HG03520 (cell line): ENCODE measurements around the gene HOMER1.
A peak's percentile ranks its signal among the peaks of the same experiment; 100 is the strongest.

Source experiments
- ATAC-seq: cut with Tn5 transposase; IDR thresholded peaks from one replicate; pipeline ENCODE4 v1.9.1; 2021; ENCODE audit warnings: mild to moderate bottlenecking, moderate library complexity; ENCODE audit not compliant: unreplicated experiment

HOMER1 gene

DNA sequence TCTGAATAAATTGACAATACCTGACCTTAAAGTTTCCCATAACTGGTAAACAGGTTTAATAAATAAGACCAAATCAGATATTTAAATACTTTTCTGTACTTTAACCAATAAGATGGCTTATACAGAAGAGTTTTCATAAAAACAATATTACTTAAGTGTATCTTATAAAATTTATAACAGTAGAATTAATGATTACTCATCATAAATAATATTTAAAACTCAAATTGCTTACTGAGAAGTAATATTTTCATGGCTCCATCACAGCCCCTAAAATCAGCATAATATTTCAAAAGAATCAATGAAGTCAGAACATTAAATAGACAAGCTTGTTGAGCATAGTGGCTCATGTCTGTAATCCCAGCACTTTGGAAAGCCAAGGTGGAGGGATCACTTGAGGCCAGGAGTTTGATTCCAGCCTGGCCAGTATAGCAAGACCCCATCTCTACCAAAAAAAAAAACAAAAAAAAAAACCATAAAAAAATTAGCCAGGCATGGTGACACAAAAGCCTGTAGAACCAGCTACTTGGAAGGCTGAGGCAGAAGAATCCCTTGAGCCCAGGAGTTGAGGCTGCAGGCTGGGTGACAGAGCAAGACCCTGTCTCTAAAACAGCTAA is 23.5 kb downstream of the HOMER1 start:
- no peak for ATAC-seq

DNA sequence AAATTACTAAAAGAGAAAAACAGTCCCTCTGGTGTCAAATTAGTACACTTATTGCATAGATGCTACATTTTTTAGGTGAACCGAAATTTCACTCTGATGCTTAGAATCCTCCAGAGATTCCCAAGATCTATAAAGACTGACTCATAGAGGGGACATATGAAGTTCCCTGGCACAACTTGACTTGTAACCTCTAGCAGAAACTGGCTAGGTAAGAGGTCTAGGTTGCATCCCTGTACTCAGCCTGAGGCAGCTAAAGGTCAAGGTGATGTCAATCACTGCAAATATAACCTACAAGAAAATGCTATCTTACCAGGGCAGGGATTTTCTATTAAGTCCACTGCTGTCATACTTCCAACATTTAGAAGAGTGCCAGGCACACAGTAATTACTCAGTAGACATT is 24.2 kb downstream of the HOMER1 start:
- ATAC-seq, result no peak

DNA sequence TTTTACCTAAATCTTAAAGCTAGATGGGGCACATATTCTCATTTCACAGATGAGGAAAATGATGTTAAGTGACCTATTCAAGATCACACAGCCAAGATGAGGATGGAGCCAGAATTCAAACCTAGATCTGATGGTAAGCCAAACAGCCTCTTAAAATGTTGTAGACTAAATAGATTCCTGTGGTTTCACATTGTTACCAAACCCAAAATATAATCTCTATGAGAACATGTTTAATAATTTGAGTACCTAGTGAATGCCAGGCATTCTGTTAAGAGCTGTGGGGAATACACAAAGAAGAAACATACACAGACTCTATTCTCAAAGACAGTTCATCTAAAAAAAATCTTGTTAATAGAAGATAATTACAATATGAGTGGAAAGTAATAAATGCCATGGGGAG is 25.2 kb downstream of the HOMER1 start:
- ATAC-seq, result no peak

DNA sequence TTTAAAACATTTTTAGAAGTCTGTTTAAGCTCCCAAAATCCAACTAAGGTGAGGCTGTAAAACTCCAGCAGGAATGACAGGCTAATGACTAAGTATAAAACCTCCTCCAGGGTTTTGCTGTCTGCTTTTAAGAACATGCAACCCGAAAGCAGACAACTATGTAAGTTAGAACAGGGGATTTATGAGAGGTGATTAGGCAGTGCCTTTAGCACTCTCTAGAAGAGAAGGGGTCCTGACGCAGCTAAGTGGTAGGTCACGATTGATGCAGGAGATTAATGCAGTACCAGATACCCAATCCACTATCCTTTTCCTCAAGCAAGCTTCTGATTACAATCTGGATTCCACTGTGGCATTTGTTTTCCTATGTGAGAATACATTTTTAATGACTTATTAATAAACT is 25.9 kb downstream of the HOMER1 start:
- no peak for ATAC-seq

DNA sequence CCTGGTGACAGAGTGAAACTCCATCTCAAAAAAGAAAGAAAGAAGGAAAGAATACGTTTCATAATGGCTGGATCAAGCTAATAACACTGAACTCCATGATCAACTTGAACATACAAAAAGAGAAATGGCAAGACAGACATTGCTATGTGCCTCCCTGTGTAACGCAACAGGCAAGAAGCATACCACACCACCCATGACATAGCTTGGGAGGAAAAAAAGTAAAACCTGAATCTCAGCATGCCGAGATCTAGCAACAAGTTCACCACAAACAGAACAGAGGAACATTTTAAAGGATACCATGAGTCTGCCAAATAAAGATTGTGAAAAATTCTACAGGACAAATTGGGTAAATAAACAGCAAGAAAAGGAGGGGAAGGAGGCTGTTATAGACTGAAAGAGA is 26.7 kb downstream of the HOMER1 start:
- ATAC-seq, result no peak

DNA sequence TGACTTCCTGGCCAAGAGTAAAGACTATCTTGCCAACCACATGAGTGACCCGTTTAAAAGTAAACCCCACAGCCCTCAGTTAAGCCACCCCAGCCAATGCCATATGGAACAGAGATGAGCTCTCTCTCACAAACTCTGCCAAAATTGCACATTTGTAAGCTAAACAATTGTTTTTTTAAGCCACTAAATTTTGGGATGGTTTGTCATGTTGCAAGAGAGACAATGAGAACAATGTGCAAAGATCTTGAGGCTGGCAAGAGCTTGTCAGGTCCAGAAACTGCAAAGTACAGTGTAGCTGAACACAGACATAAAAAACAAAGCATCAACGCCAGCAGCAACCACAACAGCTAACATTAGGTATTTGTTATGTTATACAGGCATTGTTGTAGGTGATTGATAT is 27.8 kb downstream of the HOMER1 start:
- no peak for ATAC-seq

DNA sequence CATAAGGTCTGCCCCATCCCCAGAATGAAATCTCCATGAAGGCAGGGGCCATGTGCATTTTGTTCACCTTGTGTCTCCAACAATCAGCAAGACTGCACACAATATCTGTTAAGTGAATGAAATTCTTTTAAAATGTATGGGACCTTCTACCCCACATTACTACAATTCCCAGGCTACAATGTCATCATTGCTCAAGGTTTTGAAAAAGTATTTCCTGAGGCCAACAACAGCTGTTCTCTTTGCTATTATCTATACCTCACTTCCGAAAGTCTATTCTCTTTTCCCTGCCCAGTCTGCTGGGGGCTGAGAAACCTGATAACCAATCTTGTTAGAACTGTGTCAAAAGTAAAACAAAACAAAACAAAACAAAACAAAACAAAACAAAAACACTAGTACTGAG is 29.2 kb downstream of the HOMER1 start:
- no peak for ATAC-seq

DNA sequence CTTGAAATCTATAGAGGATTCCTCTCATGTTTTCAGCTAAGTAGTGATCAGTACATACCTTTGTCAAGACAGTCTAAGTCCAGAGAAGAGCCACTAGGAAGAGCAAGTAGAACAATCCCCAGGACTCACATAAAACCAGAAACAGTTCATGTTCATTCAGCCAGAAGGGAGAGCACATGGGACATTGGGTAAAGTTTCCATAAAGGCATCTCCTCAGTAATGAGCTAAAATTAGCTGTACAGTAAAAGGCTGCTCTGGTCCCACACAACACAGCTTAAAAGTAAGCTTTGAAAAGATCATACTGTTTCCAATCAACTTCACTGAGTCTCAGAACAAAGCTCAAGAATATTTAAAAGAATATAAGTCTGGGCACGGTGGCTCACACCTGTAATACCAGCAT is 32.4 kb downstream of the HOMER1 start:
- ATAC-seq, result no peak

DNA sequence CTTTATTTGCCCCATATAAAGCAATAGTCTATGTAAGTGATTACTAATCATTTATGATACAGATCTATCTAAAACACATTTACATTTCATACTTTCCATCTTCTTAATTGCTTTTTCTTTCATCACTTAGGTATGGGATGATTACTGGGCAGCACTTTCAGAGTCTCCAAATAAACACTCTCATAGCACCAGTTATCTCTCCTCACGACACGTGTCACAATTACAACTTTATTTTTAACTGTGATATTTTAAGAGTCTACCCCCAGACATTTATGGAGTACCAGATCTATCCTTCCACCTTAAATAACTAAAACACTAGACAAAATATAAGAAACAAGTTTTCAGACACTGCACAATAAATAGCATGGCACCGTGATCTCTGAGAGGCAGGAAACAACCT is 32.9 kb downstream of the HOMER1 start:
- no peak for ATAC-seq

DNA sequence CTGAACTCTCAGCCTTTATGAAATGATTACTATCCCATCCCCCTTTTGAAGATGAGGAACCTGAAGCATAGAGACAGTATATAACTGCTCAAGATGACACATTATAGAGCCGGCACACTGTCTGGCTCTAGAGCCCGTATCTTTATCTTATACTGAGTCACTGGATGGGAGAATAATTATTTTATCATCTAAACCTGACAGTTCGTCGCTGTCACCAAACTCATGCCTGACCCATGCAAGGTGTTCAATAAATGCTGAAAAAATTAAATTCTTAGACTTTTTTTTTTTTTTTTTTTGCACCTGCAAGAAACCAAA is 38.8 kb downstream of the HOMER1 start:
- ATAC-seq, result no peak

DNA sequence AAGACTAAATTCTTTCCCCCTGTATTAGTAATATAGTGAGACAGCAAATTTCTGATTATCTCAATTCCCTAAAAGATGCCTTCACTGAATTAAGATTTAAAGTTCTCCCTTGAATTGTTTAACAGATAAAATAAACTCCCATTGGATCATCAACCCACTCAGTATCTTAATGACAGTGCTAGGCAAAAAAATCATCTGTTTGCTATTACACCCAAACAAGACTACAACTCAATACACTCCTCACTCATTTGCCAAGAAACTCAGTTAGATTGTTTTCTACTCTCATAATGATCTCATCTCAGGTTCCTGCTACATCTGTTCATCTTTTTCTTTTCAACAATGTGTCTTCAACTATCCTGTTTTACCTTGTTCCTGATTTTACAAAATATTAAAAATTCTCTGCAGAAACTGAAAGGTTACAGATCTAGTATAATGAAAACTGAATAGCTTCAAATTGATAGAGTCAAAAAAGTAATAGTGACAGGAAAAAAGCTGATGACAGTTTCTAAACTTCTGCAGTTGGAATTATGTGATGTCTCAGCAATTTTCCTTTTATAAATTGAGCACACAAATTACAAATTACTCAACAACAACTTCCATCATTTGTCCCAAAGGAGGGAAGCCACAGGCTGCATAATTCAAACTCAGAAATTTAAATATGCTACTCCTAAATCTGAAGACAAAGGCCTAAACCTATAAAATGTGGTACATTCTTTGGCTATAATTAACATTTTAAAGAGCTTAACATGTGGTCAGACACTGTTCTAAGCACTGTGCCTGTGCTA is 39.4 kb downstream of the HOMER1 start:
- ATAC-seq, result no peak

DNA sequence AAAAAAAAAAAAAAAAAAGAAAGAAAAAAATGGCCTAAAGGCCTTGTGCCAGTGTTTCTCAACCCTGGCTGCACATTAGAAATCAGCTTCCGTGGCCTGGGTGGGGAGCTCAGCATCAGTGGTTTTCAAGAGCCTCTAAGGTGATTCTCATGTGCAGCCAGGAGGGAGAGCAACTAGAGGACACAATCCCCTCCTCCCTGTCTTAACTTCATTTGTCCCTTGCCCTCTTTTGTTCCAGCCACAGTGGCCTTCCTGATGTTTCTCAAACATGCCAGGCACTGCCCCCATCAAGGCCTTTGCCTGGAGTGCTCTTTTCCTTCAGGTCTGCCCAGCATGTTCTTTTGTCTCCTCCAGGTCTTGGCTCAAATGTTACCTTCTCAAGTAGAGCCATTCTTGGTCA is 42.4 kb downstream of the HOMER1 start:
- ATAC-seq, result no peak

DNA sequence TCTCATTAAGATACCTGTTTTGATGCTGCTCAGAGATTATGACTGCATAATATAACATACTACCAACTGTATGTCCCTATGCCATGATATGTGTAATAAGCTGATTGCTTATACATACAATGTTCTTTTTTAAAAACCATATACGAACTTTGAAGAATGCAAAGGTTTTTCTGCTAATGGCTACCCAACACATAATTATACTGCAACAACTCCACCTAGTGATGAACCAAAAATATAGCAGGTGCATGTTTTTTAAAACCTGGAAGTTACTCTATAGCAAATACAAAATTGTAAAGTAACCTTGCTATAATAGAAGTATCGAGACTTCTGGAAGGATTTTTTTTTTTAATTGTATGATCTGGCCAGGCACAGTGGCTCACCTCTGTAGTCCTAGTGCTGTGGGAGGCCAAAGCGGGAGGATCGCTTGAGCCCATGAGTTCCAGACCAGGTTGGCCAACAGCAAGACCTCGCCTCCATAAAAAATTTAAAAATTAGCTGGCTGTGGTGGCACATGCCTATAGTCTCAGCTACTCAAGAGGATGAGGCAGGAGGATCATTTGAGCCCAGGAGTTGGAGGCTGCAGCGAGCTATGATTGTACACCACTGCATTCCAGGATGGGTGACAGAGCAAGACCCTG is 49.1 kb downstream of the HOMER1 start:
- ATAC-seq, result no peak

DNA sequence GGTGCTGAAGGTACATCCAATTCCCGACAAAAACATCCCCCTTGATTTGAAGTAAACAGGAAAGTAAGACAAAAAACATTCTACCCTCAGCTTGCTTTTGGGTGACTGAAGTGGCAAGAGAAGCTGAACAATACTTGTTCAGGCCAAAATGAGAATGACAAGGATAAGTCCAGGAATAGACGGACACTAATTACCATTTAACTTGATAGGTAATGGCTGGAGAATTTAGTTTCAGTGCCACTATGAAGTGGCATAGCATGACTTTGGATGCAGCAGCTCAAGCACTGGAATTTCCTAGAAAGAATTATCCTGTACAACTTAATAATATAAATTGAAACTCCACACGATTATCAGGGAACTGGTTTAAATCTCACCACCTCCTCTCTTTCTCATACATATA is 49.7 kb downstream of the HOMER1 start:
- no peak for ATAC-seq

DNA sequence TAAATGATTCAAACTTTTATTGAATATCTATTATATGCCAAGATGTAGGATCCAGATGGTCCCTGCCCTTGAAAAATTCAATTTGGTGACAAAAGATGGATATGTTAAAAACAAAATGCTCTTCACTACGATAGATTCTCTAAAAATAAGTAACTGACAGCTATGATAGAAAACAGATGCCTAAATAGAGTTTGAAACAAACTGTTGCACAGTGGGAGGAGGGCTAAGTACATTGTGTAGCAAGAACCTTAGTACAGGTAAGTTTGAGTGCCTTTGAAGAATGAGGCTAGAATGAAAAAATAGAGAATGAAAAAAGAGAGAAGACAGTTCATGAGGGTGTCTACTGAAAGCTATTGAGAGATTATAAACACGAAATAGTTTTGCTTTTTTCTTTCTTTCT is 54.3 kb downstream of the HOMER1 start:
- no peak for ATAC-seq

DNA sequence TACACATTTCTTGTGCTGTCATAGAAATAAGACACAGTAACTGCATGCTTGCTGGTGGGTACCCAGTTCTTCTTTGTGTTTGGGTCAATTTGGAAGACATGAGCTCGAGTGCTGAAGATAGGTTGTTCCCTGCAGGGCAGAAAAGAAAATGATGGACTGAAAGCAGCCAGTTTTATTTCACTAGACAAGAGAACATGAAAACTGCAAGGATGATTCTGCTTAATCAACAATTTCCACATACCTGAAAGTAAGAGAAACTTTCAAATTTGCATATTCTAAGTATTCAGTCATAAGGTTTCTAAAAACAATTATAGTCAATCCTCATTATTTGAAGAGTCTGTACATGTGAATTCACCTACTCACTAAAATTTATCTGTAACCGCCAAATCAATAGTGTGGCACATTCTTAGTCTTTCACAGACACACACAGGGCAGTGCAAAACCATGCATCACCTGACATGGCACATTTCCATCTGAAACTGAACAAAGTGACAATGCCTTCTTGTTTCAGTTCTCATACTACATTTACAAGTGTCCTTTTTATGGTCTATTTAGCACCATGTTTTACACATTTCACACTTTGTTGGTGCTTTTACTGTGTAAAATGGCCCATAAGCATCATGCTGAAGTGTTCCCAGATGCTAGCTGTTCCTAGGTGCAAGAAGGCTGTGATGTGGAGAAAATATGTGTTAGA is 56.9 kb downstream of the HOMER1 start:
- peak; percentile 58 for ATAC-seq

DNA sequence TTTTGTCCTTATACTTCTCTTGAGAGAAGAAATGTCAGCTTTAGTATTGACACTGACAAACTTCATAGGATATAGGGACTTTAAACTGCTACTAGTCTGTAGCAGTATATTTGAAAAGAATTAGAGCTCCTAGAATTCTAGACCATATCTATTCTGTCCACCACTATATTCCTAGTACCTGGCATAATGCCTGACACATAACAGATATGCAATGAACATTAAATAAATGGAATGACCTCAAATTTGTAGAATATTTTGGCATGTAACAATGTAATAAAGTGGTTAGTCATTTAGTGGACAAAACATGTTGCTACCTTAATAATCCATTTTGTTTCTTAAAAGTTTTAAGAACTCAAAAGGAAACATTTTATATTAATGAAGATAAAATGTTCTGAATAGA is 57.5 kb downstream of the HOMER1 start:
- no peak for ATAC-seq

DNA sequence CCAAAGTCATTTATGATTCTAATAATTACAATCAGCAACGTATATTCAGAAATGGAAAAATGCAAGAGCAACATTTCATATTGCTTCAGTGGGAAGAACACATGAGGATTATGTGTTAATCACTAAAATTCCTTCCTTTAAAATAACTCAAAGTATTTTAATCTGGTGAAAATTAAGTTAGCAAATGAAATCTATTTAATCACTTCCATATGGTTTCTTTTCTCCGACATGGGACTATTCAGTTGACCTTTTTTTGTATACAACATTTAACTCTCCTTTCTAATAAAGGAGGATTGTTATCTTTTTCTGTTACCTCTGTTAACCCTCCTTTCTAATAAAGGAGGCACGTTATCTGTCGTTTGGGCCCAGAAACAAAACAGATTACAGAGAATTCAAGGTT is 59.9 kb downstream of the HOMER1 start:
- ATAC-seq, result no peak

DNA sequence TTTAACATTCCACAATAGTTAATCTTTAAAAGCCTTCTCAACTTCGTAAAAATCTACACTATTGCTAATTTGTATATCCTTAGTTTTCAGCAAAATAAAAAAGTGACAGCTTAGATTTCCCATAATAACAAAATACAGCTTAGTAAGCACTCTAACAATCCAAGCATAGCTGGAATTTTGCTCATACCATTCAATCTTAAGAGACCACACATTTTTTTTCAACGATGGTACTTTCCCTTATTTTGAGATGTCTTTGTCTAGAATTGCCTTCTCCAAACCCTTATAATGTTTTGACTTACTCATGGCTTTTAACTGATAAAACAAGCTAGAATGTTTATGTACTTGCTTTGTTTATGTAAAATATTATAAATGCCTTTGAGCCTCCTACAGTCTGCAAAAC is 65.6 kb downstream of the HOMER1 start:
- no peak for ATAC-seq

DNA sequence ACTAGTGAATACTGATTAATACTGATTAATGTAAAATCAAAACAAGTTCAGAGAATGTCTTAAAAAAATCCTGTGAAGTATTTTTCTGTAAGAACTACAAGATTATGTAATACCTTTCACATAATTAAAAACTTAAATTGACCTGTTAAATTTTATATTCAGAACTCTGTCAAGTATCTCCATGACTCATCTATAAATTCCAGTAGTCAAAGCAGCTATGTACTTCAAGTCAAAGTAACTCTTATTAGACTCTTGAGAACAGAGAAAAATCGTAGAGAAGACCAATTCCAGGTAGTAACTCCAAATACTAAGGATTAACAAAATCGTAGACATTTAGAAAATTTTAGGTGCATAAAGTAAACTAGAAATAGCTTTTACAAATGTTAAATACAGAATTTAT is 77.1 kb downstream of the HOMER1 start:
- no peak for ATAC-seq

DNA sequence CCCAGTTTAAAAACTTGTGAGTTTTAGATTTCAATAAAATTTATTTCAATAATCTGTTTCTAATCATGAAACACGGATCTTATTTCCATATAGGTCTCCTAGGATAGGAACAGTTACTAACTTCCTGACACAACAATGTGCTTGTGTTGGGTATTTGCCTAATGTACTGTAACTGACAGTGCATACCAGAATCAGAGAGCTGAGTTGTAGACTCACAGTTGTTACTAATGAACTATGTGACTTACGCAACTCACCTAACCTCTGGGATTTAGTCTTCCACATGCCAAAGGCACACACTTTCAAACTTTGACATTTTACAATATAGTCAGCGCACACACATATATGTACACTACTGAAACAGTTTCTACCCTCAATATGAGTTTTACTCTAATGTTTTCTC is 77.7 kb downstream of the HOMER1 start:
- no peak for ATAC-seq

DNA sequence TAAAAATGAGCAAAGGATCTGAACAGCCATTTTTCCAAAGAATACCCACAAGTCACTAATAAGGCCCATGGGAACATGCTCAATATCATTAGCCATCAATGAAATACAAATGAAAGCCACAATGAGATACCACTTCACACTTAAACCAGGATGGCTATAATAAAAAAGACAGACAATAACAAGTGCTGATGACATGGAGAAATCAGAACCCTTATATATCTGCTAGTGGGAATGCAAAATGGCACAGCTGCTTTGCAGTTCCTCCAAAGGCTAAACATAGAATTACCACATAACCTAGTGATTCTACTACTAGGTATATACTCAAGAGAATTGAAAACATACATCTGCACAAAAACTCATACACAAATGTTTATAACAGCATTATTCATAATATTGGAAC is 83.7 kb downstream of the HOMER1 start:
- no peak for ATAC-seq
